ENCODE data around the gene TNNI2. TPM values are rescaled to one million over a fixed set of nuclear protein-coding genes. Genes with fewer than 3 reads are reported as not detected.

Gene TNNI2
- total and polyA plus RNA-seq, 4 donors = 0.22 to 0.28 TPM; not detected in 2

DNA sequence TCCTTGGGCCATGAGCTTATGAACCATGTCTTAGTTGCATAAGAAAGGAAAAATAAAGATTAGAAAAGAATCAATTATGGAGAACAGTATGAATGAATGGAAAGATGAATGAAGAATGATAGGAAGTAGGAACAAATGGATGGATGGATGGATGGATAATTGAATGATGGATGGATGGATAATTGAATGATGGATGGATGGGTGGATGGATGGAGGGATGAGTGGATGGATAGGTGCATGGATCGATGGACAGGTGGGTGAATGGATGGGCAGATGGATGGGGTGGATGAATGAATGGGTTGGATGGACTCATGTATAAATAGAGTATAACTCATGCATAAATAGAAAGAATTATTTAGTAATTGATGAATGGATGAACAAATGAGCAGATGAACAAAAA is 21.3 kb downstream of the TNNI2 start:
- Histone ChIP-seq H3K9me3 (ENCODE audit: control insufficient read depth in 4 of 4, low read length in 3 of 4) (no peaks in the 10 kb centered on the region), H3K36me3 (ENCODE audit: control insufficient read depth in 4 of 4, insufficient read depth in 3 of 4, low read depth in 1 of 4, low read length in 3 of 4) (no peaks in the 10 kb centered on the region), H3K4me1 (ENCODE audit: control insufficient read depth in 4 of 4, insufficient read depth in 4 of 4, low read length in 3 of 4) (peaks cover 0 to 12% (median 5%) of the 10 kb centered on the region in 4 donors), H3K4me3 (ENCODE audit: low read depth in 1 of 3, low read length in 3 of 3) (no peak overlapping the region), H3K9ac (ENCODE audit: low read depth in 1 of 2, low read length in 2 of 2) (no peak overlapping the region), H3K27ac (ENCODE audit: low read depth in 1 of 2, low read length in 2 of 2) (no peak overlapping the region), H3K27me3 (ENCODE audit: control insufficient read depth in 4 of 4, insufficient read depth in 4 of 4, low read length in 3 of 4) (no peaks in the 10 kb centered on the region)
- WGBS = 85% methylated on average over 1 of the region's 1 CpG
- DNase-seq (ENCODE audit: low spot score) = no peak
- TF ChIP-seq YY1 (IDR thresholded peaks at IDR 0.05) = no peak
- no peak for TF ChIP-seq REST (IDR thresholded peaks at IDR 0.05)
- TF ChIP-seq, protein P1, sequence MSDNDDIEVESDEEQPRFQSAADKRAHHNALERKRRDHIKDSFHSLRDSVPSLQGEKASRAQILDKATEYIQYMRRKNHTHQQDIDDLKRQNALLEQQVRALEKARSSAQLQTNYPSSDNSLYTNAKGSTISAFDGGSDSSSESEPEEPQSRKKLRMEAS (IDR thresholded peaks at IDR 0.05) = no peak
- TF ChIP-seq JUND (IDR thresholded peaks at IDR 0.05) = no peak
- TF ChIP-seq HNF4A (conservative IDR thresholded peaks at IDR 0.05) = no peak
- TF ChIP-seq, protein P2, sequence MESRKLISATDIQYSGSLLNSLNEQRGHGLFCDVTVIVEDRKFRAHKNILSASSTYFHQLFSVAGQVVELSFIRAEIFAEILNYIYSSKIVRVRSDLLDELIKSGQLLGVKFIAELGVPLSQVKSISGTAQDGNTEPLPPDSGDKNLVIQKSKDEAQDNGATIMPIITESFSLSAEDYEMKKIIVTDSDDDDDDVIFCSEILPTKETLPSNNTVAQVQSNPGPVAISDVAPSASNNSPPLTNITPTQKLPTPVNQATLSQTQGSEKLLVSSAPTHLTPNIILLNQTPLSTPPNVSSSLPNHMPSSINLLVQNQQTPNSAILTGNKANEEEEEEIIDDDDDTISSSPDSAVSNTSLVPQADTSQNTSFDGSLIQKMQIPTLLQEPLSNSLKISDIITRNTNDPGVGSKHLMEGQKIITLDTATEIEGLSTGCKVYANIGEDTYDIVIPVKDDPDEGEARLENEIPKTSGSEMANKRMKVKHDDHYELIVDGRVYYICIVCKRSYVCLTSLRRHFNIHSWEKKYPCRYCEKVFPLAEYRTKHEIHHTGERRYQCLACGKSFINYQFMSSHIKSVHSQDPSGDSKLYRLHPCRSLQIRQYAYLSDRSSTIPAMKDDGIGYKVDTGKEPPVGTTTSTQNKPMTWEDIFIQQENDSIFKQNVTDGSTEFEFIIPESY (IDR thresholded peaks at IDR 0.05) = no peak
- TF ChIP-seq, protein P3, sequence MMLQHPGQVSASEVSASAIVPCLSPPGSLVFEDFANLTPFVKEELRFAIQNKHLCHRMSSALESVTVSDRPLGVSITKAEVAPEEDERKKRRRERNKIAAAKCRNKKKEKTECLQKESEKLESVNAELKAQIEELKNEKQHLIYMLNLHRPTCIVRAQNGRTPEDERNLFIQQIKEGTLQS (IDR thresholded peaks at IDR 0.05) = no peak
- no peak for TF ChIP-seq FOXA2 (IDR thresholded peaks at IDR 0.05)
- no peak for TF ChIP-seq EGR1 (IDR thresholded peaks at IDR 0.05; ENCODE audit: low read depth in 2 of 2)
- no peak for TF ChIP-seq GABPA (IDR thresholded peaks at IDR 0.05 in 1 of 2, conservative IDR thresholded peaks at IDR 0.05 in 1 of 2)
- TF ChIP-seq RAD21 (IDR thresholded peaks at IDR 0.05) = no peak
- TF ChIP-seq SP1 (IDR thresholded peaks at IDR 0.05) = no peak
- TF ChIP-seq NR2F2 (IDR thresholded peaks at IDR 0.05) = no peak
- no peak for TF ChIP-seq CTCF (IDR thresholded peaks at IDR 0.05; ENCODE audit: low read depth, low read length, missing input control)
- TF ChIP-seq HNF4G (IDR thresholded peaks at IDR 0.05) = no peak
